NAMALWA (cell line): ENCODE results near the gene OR2L13.
"Not testable (repeated sequence)": the region's sequence is repeated elsewhere in the genome, so short reads cannot be mapped to it uniquely, and the experiment has no call there.

Experiments used
- DNase-seq: peaks from one replicate; pipeline ENCODE4 v3.0.0-alpha.2; 2015; ENCODE audit warnings: low spot score

Gene OR2L13, protein sequence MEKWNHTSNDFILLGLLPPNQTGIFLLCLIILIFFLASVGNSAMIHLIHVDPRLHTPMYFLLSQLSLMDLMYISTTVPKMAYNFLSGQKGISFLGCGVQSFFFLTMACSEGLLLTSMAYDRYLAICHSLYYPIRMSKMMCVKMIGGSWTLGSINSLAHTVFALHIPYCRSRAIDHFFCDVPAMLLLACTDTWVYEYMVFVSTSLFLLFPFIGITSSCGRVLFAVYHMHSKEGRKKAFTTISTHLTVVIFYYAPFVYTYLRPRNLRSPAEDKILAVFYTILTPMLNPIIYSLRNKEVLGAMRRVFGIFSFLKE

DNA sequence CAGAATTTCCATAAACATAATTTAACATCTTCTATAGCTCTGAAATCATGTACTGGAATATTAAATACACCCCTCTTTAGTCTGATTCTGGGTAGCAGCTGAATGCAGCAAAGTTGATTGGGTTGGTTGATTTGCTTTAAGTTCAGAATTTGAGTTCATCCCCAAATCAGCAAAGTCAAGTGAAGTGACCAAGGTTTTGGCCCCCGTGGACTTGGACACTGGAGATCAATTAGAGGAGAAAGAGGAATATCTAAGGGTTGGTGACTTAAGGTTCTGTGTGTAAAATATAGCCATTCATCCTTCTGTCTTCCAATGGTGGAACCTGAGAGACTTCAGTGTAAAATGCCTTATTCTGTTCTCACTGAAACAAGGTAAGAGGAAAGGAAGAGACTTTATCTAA is at the start of gene OR2L13:
TSS of gene OR2L13 (plus strand) at position 301 of the 400 bp plus-strand sequence. CDS start 4,192 bp downstream, outside the sequence.
- no peak for DNase-seq

DNA sequence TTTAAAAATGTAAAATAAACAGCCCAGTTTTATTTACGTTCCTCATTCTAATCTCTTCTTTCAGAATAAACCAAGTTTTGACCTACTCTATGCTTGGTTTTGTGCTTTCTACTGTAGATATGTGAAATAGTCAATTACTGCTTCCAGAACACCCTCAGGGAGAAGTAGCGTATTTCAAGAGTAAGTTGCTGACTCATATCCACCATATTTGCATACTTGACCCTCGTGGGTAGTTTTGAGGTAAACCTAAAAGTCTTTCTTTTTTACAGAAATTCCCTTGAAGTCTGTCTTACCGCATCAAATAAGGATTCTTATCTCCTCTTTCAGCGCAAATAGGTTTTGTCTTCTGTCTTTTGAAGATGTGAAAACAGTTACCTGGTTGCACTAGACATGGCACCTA is 49.8 kb upstream of the OR2L13 start:
- no peak for DNase-seq

DNA sequence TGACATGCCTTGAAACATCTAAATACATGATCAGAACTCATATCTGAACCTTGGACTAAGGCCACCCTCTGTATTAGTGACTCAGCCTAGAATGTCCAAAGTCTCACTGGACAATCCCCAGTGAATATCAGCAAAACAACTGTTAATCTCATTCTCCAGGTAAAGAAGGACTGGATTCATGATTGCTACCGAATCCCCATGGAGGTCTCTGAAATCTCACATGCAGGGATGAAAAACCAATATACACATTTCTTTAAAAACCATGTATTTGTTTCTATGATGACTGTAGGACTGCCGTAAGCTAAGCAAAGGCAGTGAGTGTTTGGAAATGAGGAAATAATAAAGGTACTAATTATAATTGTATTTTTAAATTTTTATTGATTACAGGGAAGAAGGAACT is 48.4 kb upstream of the OR2L13 start, which contains the start of gene OR2L3:
TSS of gene OR2L3 (plus strand) at position 301 of the 400 bp plus-strand sequence. CDS start 13,846 bp downstream, outside the sequence.
- no peak for DNase-seq

GRCh38 chr1:248047008-248047407 is 48.0 kb upstream of the OR2L13 start:
- peak; percentile 11 for DNase-seq

GRCh38 chr1:248054671-248055070 is 40.3 kb upstream of the OR2L13 start:
- no peak for DNase-seq

DNA sequence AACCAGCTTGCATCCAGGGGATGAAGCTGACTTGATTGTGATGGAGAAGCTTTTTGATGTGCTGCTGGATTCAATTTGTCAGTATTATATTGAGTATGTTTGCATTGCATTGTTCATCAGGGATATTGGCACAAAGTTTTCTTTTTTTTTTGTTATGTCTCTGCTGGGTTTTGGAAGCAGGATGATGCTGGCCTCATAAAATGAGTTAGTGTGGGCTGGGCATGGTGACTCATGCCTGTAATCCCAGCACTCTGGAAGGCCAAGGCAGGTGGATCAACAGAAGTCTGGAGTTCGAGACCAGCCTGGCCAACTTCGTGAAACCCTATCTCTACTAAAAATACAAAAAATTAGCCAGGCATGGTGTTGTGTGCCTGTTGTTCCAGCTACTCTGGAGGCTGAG is 39.7 kb upstream of the OR2L13 start:
- no peak for DNase-seq

DNA sequence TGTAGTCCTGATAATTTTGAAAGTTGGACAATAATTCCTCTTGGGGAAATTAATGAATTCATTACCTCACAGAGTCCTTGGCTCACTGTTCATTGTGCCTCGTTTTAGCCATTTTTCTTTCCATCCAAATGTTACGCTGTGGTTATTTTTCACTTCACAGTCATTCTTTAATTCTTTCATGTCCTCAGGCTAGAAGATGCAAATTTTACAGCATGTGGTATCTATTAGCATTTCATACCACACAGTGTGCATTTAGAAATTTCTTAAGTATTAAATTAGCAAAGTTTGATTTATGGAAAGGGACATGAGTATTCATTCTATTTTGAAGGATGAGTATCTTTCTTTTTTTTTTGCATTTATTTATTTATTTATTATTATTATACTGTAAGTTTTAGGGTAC is 29.9 kb upstream of the OR2L13 start:
- no peak for DNase-seq

DNA sequence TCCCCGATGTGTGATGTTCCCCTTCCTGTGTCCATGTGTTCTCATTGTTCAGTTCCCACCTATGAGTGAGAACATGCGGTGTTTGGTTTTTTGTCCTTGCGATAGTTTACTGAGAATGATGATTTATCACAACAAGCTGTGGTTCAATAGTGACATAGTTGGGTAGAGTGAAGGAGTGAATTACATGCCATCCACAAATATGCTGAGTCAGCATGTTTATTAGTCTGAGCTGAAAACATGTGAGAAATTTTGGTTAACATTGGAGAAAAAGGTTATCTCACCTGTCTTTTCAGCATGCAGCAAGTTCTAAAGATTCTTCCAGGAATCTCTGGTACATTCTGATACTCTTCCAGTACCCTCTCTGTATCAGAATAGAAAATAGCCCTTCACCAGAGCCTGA is 29.4 kb upstream of the OR2L13 start:
- DNase-seq, result no peak

- DNase-seq, result not testable (repeated sequence)
These were observed 11.1 kb upstream of the OR2L13 start for GRCh38 chr1:248083864-248084263.

DNA sequence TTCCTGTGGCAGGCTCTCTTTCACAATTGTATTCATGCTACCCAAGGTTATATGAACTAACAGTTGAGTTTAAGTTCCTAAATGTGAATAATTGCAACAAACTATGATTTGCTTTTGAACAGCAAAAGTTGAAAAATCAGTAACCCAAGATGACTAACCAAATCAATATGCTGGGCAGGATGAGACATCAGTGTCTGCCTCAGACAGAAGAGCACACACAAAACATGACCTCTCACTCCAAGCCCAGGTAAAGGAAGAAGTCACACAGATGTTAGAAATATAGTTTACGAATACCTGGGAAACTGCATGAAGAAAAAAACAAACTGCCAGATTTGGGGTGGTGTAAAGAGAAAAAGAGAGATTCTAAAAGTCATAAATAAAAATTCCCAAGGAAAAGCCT is 3.5 kb downstream of the OR2L13 start:
- no peak for DNase-seq

DNA sequence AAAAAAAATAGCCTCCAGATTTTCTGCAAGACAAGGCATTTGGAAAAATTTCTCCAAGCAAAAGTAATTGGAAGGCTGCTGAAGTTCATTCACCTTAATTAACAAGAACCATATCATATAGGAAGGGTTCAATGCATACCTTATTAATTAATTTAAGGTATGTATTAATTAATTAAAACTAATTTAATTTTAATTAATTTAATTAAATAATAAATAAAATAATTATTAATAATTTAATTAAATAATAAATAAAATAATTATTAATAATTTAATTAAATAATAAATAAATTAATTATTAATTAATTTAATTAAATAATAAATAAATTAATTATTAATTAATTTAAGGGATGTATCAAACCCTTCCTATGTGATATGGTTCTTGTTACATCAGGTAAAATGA is 7.9 kb downstream of the OR2L13 start:
- no peak for DNase-seq

DNA sequence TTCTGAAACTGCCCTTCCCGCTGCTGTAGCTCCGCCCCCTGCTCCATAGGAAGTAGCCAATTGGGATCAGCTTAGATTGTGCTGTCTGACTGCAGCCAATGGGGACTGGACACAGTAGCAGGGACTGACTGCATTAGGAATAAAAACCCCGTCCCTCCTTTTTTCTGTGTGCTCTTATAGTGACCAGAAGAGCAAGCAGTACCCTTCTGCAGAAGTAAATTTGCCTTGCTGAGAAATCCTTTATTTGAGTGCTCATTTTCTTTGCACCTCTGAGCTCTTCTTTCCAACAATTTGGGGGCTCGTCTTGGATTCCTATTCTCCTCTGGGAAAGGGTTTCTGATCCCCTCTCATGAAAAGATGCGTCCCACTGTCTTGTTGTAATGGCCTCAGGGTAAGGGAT is 16.2 kb downstream of the OR2L13 start:
- DNase-seq, result peak; percentile 2

- no peak for DNase-seq
These were observed 19.9 kb downstream of the OR2L13 start for GRCh38 chr1:248114890-248115289.

DNA sequence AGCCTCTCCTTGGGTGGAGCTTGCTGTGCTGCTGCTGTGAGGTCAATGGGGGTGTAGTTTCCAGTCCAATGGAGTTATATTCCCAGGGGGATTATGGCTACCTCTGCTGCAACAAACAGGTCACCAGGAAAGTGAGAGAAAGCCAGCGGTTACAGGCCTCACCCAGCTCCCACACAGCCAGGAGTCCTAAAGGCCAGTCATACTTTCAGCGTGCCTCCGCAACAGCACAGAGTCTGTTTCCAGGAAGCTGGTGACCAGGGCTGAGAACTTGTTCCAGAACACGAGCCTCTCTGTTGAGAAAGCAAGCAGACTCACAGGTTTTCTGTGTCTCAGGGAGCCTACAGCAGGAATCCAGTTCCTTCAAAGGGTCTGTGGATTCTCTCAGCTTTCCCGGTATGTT is 32.7 kb downstream of the OR2L13 start:
- DNase-seq, result no peak

GRCh38 chr1:248136811-248137210 is 41.8 kb downstream of the OR2L13 start:
- DNase-seq, result no peak

DNA sequence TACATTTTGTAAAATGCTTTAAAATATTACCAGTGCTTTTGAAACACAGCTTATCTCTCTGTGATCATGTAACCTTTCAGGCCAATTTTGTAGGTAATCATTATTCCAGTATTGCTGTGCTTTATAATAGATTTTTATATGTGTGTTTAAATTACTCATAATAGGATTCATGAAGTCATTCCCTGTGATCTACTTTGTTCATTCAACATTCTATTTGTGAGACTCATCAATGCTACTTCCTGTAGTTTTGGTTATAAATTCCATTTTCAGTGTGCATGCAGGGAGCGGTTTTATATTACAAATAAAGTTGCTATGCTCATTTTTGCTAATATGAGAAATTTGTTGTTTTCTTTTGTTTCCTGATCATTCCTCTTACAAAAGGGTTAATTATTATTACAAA is 45.9 kb downstream of the OR2L13 start:
- no peak for DNase-seq

GRCh38 chr1:248143311-248143710 is 48.3 kb downstream of the OR2L13 start:
- no peak for DNase-seq

- DNase-seq, result no peak
These were observed 49.7 kb downstream of the OR2L13 start, which contains the start of gene OR2M5 for GRCh38 chr1:248144513-248145198. Gene OR2M5, plus strand, starts transcription at chr1:248145148. Its CDS starts 0 bp downstream, at chr1:248145148.
